Measurements from ENCODE around the gene ARRDC5. TPM values are rescaled to one million over a fixed set of nuclear protein-coding genes. Genes with fewer than 3 reads are reported as not detected.

The ARRDC5 gene
- total and polyA plus RNA-seq, 2 donors (not counting 3 experiments of a cell fraction or from before 2014, with no cell fraction given) = 0.04 TPM; not detected in 1

GRCh38 chr19:4935444-4935843 is 32.7 kb upstream of the ARRDC5 start:
- TF ChIP-seq POLR2AphosphoS5 (IDR thresholded peaks at IDR 0.05; ENCODE audit: insufficient read depth, low read depth, low read length) (no peak), MYC (IDR thresholded peaks at IDR 0.05; ENCODE audit: low read depth, low read length) (no peak), FOS (IDR thresholded peaks at IDR 0.05; ENCODE audit: borderline replicate concordance, insufficient read depth, low read length) (no peak), POLR2A (IDR thresholded peaks at IDR 0.05; ENCODE audit: low read depth, low read length) (no peak), JUN (IDR thresholded peaks at IDR 0.05; ENCODE audit: borderline replicate concordance, insufficient read depth, insufficient read length, low read depth) (no peak), EZH2 (IDR thresholded peaks at IDR 0.05; ENCODE audit: borderline replicate concordance, low read depth, low read length, severe bottlenecking) (no peak), MAX (IDR thresholded peaks at IDR 0.05; ENCODE audit: insufficient read depth, insufficient read length) (no peak), CTCF (IDR thresholded peaks at IDR 0.05; ENCODE audit: extremely low read depth in 1 of 2, insufficient read depth in 1 of 2, low read depth in 1 of 2, low read length in 2 of 2) (no peak), GATA2 (IDR thresholded peaks at IDR 0.05; ENCODE audit: insufficient read depth, insufficient read length, low read depth, low read length) (no peak)
- ChIA-PET POLR2A (no interaction called here), CTCF (interaction anchor here (1.3 kb wide), 1 partner anchor 24 kb away, joined by 3 read pairs; no protein-coding TSS in a partner anchor)
- Histone ChIP-seq H2AFZ (ENCODE audit: low read depth, low read length) (no peak overlapping the region), H3K4me3 (replicated peaks in 1 of 3; ENCODE audit: insufficient read depth in 1 of 3, low read depth in 1 of 3, low read length in 3 of 3) (no peak overlapping the region), H3K9ac (replicated peaks; ENCODE audit: extremely low read depth, insufficient read depth, low read length) (no peak overlapping the region), H3K4me1 (ENCODE audit: control insufficient read depth, extremely low read depth, insufficient read depth, low read length) (no peaks in the 10 kb centered on the region), H3K27me3 (ENCODE audit: control insufficient read depth in 2 of 2, insufficient read depth in 2 of 2, low read length in 2 of 2) (no peaks in the 10 kb centered on the region), H3K27ac (ENCODE audit: insufficient read depth, low read depth, low read length) (no peak overlapping the region), H3K36me3 (ENCODE audit: control insufficient read depth in 2 of 2, extremely low read depth in 1 of 2, insufficient read depth in 2 of 2, low read length in 2 of 2) (no peaks in the 10 kb centered on the region), H4K20me1 (replicated peaks; ENCODE audit: control insufficient read depth, extremely low read depth, insufficient read depth, low read length) (no peaks in the 10 kb centered on the region), H3K9me1 (replicated peaks; ENCODE audit: control insufficient read depth, extremely low read depth, insufficient read depth, low read length) (no peaks in the 10 kb centered on the region), H3K9me3 (replicated peaks; ENCODE audit: control insufficient read depth, insufficient read depth, low read length) (no peaks in the 10 kb centered on the region), H3K79me2 (ENCODE audit: control insufficient read depth, insufficient read depth, low read length) (peaks cover 43% of the 10 kb centered on the region), H3K4me2 (ENCODE audit: insufficient read depth, low read length) (no peak overlapping the region)
- DNase-seq (ENCODE audit: low read depth, low spot score) = no peak
- no TSS peak for BruUV-seq (replicated peaks)
- intact Hi-C loops (cut with micrococcal nuclease) = no loop called here
- dilution Hi-C loops (cut with MboI; ENCODE audit: extremely low pct_ligation_motif_present, low sequenced_read_pairs) = no loop called here
- no peak for FAIRE-seq
